ENCODE results near the gene OSBPL5.

OSBPL5 gene

GRCh38 chr11:3197878-3198528 is 32.9 kb upstream of the OSBPL5 start:
- in situ Hi-C loops (cut with MboI; ENCODE audit: low sequenced_read_pairs): no loop called here

GRCh38 chr11:3197044-3197695 is 32.1 kb upstream of the OSBPL5 start:
- in situ Hi-C loops (cut with MboI; ENCODE audit: low sequenced_read_pairs): no loop called here

GRCh38 chr11:3196161-3197043 is 31.3 kb upstream of the OSBPL5 start:
- in situ Hi-C loops (cut with MboI; ENCODE audit: low sequenced_read_pairs): no loop called here

- in situ Hi-C loops (cut with MboI; ENCODE audit: low sequenced_read_pairs): no loop called here
Measured at GRCh38 chr11:3195251-3196160, 30.4 kb upstream of the OSBPL5 start.

GRCh38 chr11:3194016-3194816 is 29.1 kb upstream of the OSBPL5 start:
- in situ Hi-C loops (cut with MboI; ENCODE audit: low sequenced_read_pairs): no loop called here

- in situ Hi-C loops (cut with MboI; ENCODE audit: low sequenced_read_pairs): no loop called here
Measured at GRCh38 chr11:3193373-3194015, 28.4 kb upstream of the OSBPL5 start.

- in situ Hi-C loops (cut with MboI; ENCODE audit: low sequenced_read_pairs): no loop called here
Measured at GRCh38 chr11:3192511-3193372, 27.6 kb upstream of the OSBPL5 start.

- in situ Hi-C loops (cut with MboI; ENCODE audit: low sequenced_read_pairs): no loop called here
Measured at GRCh38 chr11:3191586-3192324, 26.6 kb upstream of the OSBPL5 start.

GRCh38 chr11:3190600-3190999 is 25.5 kb upstream of the OSBPL5 start:
- in situ Hi-C loops (cut with MboI; ENCODE audit: low sequenced_read_pairs): no loop called here

- in situ Hi-C loops (cut with MboI; ENCODE audit: low sequenced_read_pairs): no loop called here
Measured at GRCh38 chr11:3189886-3190583, 24.9 kb upstream of the OSBPL5 start.

GRCh38 chr11:3189196-3189843 is 24.2 kb upstream of the OSBPL5 start:
- in situ Hi-C loops (cut with MboI; ENCODE audit: low sequenced_read_pairs): no loop called here

- in situ Hi-C loops (cut with MboI; ENCODE audit: low sequenced_read_pairs): no loop called here
Measured at GRCh38 chr11:3188496-3189195, 23.5 kb upstream of the OSBPL5 start.

- in situ Hi-C loops (cut with MboI; ENCODE audit: low sequenced_read_pairs): no loop called here
Measured at GRCh38 chr11:3186166-3186953, 21.2 kb upstream of the OSBPL5 start.

GRCh38 chr11:3184732-3185347 is 19.7 kb upstream of the OSBPL5 start:
- in situ Hi-C loops (cut with MboI; ENCODE audit: low sequenced_read_pairs): no loop called here

GRCh38 chr11:3183523-3183922 is 18.4 kb upstream of the OSBPL5 start:
- in situ Hi-C loops (cut with MboI; ENCODE audit: low sequenced_read_pairs): no loop called here
